ENCODE measurements around the gene ACSL3. TPM values are rescaled to one million over a fixed set of nuclear protein-coding genes. Genes with fewer than 3 reads are reported as not detected.
"Not testable (repeated sequence)": the region's sequence is repeated elsewhere in the genome, so short reads cannot be mapped to it uniquely, and the experiment has no call there.

ACSL3 gene
- total and polyA plus RNA-seq, 2 experiments from 2014 or later: 48.6 to 61.5 TPM

DNA sequence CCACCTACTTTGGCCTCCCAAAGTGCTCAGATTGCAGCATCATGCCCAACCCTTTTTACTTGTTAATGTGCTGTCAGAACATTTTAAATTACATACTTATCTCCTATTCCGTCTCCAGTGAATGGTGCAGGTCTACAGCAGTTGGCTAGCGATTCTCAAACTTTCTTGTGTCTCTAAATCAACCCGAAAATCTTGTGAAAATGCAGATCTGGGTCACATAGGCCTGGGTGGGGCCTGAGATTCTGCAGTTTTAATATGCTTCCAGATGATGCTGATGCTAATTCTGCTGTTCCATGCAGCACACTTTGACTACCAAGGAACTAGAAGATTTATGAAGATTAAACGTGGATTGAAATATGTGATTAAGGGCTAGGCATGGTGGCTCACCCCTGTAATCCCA, 14.8 kb upstream of the ACSL3 start:
- in situ Hi-C loops (cut with MboI): no loop called here
- no peak overlapping the region for H3K9ac ChIP-seq
- WGBS, 2 experiments (ENCODE audit: low coverage in 1 of 2, low lambda C conversion rate in 2 of 2, missing lambda C conversion rate in 2 of 2): 72 to 74% methylated on average over 4 of the region's 4 CpGs
- no peaks in the 10 kb centered on the region for H3K79me2 ChIP-seq (ENCODE audit: insufficient read depth)
- H3K4me2 ChIP-seq (ENCODE audit: unreplicated experiment): no peak overlapping the region
- H3K36me3 ChIP-seq (ENCODE audit: low read depth): no peaks in the 10 kb centered on the region
- peaks cover 19% of the 10 kb centered on the region for H3K4me1 ChIP-seq (ENCODE audit: insufficient read depth)
- H3F3A ChIP-seq (ENCODE audit: insufficient read depth): peaks cover 17% of the 10 kb centered on the region
- no peaks in the 10 kb centered on the region for H3K9me3 ChIP-seq (ENCODE audit: low read depth)
- DNase-seq: no peak
- no peak overlapping the region for H3K27ac ChIP-seq
- H3K9me2 ChIP-seq (ENCODE audit: insufficient read depth): no peaks in the 10 kb centered on the region
- TF ChIP-seq EZH2phosphoT487 (IDR thresholded peaks at IDR 0.05; ENCODE audit: insufficient read depth, low read depth) (no peak), EZH2 (IDR thresholded peaks at IDR 0.05; ENCODE audit: insufficient read depth, poor library complexity, severe bottlenecking) (no peak)
- H2AFZ ChIP-seq: no peak overlapping the region
- no peaks in the 10 kb centered on the region for H4K20me1 ChIP-seq (ENCODE audit: insufficient read depth)
- H3K4me3 ChIP-seq: no peak overlapping the region
- no peaks in the 10 kb centered on the region for H3K27me3 ChIP-seq (replicated peaks; ENCODE audit: insufficient read depth)

DNA sequence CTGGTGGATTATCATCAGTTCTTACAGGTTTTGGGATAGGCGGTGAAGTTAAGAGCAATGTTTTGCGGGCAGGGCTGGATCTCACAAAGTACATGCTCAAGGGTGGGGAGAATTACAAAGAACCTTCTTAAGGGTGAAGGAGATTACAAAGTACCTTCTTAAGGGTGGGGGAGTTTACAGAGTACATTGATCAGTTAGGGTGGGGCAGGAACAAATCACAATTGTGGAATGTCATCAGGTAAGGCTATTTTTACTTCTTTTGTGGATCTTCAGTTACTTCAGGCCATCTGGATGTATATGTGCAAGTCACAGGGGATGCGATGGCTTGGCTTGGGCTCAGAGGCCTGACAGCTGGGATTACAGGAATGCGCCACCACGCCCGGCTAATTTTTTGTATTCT, 12.8 kb upstream of the ACSL3 start:
- DNase-seq; H3K4me3 ChIP-seq; in situ Hi-C loops (cut with MboI); H3K27me3 ChIP-seq (replicated peaks; ENCODE audit: insufficient read depth); H3K36me3 ChIP-seq (ENCODE audit: low read depth); H3K9me3 ChIP-seq (ENCODE audit: low read depth); H3K79me2 ChIP-seq (ENCODE audit: insufficient read depth); H4K20me1 ChIP-seq (ENCODE audit: insufficient read depth); H3K9ac ChIP-seq; H3K9me2 ChIP-seq (ENCODE audit: insufficient read depth); H2AFZ ChIP-seq; H3K27ac ChIP-seq; H3K4me2 ChIP-seq (ENCODE audit: unreplicated experiment): not testable (repeated sequence)
- Histone ChIP-seq H3K4me1 (ENCODE audit: insufficient read depth) (peaks cover 11% of the 10 kb centered on the region), H3F3A (ENCODE audit: insufficient read depth) (peaks cover 17% of the 10 kb centered on the region)
- WGBS, 2 experiments (ENCODE audit: low coverage in 1 of 2, low lambda C conversion rate in 2 of 2, missing lambda C conversion rate in 2 of 2): 85 to 90% methylated on average over 6 of the region's 6 CpGs

GRCh38 chr2:222848862-222849261, 12.0 kb upstream of the ACSL3 start:
- Histone ChIP-seq H3K27ac (no peak overlapping the region), H3K9me3 (ENCODE audit: low read depth) (no peaks in the 10 kb centered on the region), H2AFZ (no peak overlapping the region), H3K79me2 (ENCODE audit: insufficient read depth) (no peaks in the 10 kb centered on the region), H4K20me1 (ENCODE audit: insufficient read depth) (no peaks in the 10 kb centered on the region), H3K4me1 (ENCODE audit: insufficient read depth) (peaks cover 11% of the 10 kb centered on the region), H3K4me3 (no peak overlapping the region), H3K36me3 (ENCODE audit: low read depth) (no peaks in the 10 kb centered on the region), H3K9ac (no peak overlapping the region), H3K4me2 (ENCODE audit: unreplicated experiment) (no peak overlapping the region), H3K27me3 (replicated peaks; ENCODE audit: insufficient read depth) (no peaks in the 10 kb centered on the region), H3K9me2 (ENCODE audit: insufficient read depth) (no peaks in the 10 kb centered on the region), H3F3A (ENCODE audit: insufficient read depth) (peaks cover 12% of the 10 kb centered on the region)
- in situ Hi-C loops (cut with MboI): no loop called here
- 90 to 92% methylated on average over 9 of the region's 9 CpGs for WGBS, 2 experiments (ENCODE audit: low coverage in 1 of 2, low lambda C conversion rate in 2 of 2, missing lambda C conversion rate in 2 of 2)
- TF ChIP-seq EZH2phosphoT487 (IDR thresholded peaks at IDR 0.05; ENCODE audit: insufficient read depth, low read depth) (no peak), EZH2 (IDR thresholded peaks at IDR 0.05; ENCODE audit: insufficient read depth, poor library complexity, severe bottlenecking) (no peak)
- no peak for DNase-seq

DNA sequence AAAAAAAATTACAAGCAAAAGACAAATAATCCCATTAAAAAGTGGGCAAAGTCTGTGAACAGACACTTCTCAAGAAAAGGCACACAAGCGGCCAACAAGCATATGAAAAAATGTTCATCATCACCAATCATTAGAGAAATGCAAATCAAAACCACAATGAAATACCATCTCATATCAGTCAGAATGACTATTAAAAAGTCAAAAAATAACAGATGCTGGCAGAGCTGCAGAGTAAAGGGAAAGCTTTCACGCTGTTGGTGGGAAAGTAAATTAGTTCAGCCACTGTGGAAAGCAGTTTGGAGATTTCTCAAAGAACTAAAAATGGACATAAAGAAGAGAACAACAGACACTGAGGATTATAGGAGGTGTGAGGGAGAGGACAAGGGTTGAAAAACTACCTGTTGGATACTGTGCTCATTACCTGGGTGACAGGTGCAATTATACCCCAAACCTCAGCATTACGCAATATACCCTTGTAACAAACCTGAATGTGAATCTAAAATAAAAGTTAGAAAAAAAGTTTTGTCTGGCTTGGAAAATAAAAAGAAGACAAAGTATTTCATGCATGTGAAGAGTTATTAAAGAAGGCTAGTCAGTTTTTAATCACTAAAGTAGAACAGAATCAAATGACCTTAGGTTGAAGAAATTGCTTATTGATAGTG, 8.7 kb upstream of the ACSL3 start:
- DNase-seq: peak; percentile 3
- WGBS, 2 experiments (ENCODE audit: low coverage in 1 of 2, low lambda C conversion rate in 2 of 2, missing lambda C conversion rate in 2 of 2): 87 to 89% methylated on average over 3 of the region's 3 CpGs
- H3K36me3 ChIP-seq (ENCODE audit: low read depth): no peaks in the 10 kb centered on the region

More for the DNA sequence above, 8.7 kb upstream of the ACSL3 start:
- Histone ChIP-seq H3K27me3 (replicated peaks; ENCODE audit: insufficient read depth) (no peaks in the 10 kb centered on the region), H3F3A (ENCODE audit: insufficient read depth) (no peaks in the 10 kb centered on the region), H2AFZ (no peak overlapping the region), H3K9me3 (ENCODE audit: low read depth) (no peaks in the 10 kb centered on the region), H3K9me2 (ENCODE audit: insufficient read depth) (no peaks in the 10 kb centered on the region), H3K79me2 (ENCODE audit: insufficient read depth) (no peaks in the 10 kb centered on the region), H3K4me2 (ENCODE audit: unreplicated experiment) (no peak overlapping the region), H4K20me1 (ENCODE audit: insufficient read depth) (no peaks in the 10 kb centered on the region), H3K4me3 (no peak overlapping the region), H3K4me1 (ENCODE audit: insufficient read depth) (no peaks in the 10 kb centered on the region), H3K27ac (no peak overlapping the region), H3K9ac (no peak overlapping the region)
- in situ Hi-C loops (cut with MboI): no loop called here
- TF ChIP-seq EZH2phosphoT487 (IDR thresholded peaks at IDR 0.05; ENCODE audit: insufficient read depth, low read depth): no peak
- TF ChIP-seq EZH2 (IDR thresholded peaks at IDR 0.05; ENCODE audit: insufficient read depth, poor library complexity, severe bottlenecking): no peak

All from GM23248 (cell line).